GM19463 (cell line): ENCODE data around the gene NR4A1.

ENCODE experiments used
- ATAC-seq: cut with Tn5 transposase; IDR thresholded peaks from one replicate; pipeline ENCODE4 v1.9.1; 2021; ENCODE audit warnings: mild to moderate bottlenecking, moderate library complexity; ENCODE audit not compliant: unreplicated experiment

The NR4A1 gene

DNA sequence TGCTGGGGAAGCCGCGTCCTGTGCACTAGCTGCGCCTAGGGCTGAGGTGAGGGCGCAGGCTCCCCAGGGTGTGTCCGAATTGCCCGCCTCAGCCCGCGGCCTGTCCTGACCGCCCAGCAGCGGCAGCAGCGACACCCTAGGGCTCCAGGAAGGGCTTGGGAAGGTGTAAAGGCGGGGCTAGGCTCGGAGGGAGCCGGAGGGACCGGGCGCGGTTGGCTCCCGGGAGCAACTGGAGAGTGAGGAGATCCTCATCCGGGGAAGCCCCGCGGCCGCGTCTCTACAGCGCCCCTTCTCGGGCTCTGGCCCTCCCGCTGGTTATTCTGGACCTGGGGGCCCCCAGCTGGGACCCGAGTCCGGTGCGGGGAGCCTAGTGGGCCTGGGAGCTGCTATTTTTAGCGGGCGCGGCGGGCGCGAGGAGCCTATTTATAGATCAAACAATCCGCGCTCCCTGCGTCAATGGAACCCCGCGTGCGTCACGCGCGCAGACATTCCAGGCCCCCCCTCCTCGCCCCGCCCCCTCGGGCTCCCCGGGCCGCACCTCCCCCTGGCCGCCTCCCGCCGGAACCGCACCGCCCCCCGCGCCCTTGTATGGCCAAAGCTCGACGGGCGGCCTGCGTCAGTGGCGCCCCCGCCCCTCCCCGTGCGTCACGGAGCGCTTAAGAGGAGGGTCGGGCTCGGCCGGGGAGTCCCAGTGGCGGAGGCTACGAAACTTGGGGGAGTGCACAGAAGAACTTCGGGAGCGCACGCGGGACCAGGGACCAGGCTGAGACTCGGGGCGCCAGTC lies at the start of gene NR4A1:
NR4A1 (plus strand) TSS at position 685 of the 784 bp plus-strand sequence. CDS start 2,887 bp downstream, outside the sequence.
- peak; percentile 82 for ATAC-seq

DNA sequence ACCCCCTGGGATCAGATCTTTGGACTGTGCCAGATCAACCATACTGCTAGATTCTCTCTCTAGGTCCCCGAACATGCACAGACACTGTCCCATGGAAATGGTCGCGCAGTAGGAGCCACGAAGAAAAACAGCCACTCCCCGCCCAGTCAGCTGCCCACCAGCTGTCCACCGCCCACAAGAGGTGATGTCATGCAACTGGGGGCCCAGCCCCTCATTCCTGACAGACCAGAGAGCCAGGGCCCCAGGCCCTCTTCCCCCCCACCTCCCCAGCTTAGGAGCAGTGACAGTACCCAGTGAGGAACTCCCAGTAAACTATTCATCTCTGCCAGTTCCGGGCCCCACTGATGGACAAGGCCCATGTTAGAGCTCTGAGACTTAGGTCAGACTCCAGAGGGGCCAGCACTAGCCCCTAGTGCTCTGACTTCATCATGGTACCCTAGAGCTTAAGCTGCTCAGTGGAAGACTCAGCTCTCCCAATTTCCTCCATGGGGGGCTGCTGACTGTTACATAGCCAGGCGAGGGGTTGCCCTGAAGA lies 48.2 kb upstream of the NR4A1 start:
- ATAC-seq, result no peak

DNA sequence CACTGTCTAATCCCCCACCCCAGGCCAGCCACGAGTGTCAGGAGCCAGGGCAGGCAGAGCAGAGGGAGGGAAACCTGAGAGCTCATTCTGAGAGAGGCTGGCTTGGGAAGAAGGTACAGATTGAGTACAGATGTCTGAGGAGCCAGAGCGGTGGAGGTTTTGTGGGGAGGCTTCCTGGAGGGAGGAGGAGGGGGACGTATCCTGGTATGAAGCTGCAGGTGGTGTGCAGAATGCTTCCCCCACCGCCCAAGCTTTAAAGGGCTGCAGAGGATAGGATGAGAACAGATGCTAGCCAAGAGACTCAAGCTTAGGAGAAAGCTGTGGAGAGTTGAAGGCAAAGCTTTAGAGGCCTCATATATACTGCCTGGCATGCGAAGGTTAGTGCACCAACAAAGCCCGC lies 47.7 kb upstream of the NR4A1 start:
- no peak for ATAC-seq

DNA sequence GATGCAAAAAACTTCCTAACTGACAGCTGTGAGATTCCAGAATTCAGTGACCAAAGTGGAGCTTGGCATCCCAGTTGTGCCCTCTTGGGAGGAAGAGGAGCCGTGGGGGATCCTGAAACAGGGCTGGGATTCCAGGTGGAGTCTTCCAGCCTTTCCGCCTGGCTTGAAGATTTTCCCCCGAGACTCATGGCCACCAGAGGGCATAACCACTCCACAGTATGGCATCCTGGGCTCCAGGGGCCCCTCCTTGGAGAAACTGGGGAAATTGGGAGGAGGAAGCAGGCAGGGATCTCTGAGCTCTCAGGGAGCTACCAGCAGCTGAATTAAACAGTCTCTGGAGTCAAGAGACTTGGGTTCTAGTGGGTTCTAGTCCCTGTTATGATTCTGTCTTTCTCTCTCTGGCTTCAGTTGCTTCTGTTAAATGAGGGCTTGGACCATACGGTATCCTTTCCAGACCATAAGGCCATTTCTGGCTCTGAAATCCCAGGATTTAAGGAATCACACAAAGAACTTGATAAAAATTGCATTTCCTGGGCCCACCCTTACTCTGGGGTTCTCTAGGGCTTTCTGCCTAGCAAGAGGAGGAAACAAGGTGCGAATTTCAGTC lies 47.1 kb upstream of the NR4A1 start:
- ATAC-seq, result no peak

DNA sequence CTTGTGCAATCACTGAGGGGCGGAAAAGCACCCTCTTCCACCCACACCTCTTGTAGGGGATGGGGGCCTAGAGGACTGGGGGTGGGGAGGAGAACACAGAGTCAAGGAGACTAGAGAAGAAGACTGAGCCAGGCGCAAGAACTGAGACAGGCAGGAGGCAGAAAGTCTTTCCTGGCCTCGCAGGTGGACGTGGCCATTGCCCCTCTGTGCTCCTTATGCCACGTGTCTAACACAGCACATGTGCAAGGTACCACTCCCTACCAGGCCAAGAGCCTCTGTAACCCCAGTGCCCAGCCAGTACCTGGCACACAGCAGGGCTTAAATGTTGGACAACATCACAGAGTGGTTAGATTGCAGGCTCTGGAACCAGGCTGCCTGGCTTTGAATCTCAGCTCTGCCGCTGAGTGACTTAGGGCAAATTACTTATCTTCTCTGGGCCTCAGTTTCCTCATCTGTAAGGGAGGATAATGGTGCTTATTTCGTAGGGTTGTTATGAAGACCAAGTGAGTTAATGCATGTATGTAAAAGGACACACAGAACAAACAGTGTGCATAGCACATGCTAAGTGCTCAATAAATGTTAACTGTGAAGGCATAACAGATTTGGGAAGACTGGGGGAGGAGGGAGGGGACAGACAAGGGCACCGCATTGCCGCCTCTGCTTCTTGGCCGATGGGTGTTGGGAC lies 45.9 kb upstream of the NR4A1 start:
- no peak for ATAC-seq

DNA sequence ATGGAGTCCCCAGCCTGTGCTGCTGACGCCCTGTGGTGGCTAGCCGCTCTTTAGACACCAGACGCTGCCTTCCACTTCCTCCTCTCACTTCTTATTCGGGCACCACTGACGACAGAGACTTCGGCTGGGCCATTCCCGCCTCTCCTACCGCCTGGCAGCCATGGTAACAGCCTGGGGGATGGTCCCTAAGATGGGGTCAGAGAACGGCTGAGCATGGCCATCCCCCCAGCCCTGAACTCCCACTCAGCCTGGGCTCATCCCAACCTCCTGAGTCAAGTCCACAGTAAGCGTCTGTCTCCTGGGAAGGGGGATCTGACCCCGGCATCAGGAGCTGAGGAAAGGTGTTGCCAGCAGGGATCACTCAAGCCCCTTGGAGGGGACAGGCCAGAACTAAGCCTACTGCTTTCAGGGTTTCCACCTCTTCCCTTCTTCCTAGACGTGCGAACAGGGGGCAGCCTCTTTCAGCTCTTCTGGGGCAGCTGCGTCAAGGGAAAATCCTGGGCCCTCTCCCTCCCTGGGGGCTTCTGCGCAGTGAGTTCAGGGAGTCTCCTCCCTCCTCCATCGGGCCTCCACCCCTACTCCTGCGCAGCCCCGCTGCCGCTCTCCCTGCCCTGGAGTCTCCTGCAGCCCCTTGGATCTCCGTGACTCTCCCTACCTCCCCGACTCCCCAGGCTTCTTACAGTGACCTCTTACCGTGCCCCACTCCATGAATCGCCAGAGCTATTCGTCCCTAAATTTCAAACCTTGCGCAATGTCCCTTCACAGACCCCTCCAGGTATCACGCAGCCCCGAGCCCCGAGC lies 45.1 kb upstream of the NR4A1 start:
- ATAC-seq, result peak; percentile 86

DNA sequence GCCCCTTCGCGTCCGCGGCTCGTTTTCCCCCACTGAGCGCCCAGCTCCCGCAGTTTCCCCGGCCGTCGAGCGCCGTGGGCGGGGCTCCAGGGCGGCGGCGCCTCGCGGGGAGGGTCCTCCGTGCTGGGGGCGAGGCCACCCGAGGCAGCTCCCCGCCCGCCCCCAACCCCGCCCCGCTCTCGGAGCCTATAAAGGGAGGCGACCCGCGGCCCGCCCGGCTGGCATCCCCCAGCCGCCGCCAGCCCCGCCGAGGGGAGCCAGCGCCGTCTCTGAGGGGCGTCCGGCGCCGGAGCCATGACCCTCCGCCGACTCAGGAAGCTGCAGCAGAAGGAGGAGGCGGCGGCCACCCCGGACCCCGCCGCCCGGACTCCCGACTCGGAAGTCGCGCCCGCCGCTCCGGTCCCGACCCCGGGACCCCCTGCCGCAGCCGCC lies 44.5 kb upstream of the NR4A1 start, which contains the start of gene TAMALIN:
TAMALIN (plus strand) TSS at position 221 of the 432 bp plus-strand sequence; CDS start at position 295, 74 bp downstream.
- no peak for ATAC-seq

DNA sequence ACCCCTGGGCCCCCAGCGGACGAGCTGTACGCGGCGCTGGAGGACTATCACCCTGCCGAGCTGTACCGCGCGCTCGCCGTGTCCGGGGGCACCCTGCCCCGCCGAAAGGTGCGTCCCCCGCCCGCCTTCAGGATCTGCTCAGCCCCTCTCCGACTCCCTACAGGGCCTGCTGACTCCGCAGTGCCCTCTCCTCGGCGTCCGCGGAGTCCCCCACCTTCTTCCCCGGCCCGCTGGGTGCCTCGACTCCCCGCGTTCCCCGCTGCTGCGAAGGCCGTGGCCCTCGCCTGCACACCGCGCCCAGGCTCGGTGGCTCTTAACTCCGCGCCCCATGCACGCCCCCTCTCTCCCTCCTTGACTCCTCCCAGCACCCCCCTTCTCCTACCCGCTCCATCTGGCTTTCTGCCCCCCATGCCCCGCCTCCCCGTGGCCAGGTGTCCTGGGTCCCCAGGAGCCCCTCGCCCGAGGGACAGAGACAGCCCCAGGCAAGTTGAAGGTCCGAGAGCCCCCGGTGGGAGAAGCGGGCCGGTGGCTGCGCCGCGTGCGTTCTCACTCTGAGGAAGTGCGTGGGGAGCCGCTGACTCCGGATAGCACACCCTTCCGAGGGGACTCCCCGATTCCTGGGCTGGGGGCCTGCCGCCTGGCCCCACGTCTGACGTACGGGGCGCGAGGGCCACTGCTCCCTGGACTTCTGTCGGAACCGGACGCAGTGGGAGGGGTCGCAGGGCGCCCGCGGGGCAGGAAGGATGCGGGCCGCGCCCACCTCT lies 43.9 kb upstream of the NR4A1 start:
- no peak for ATAC-seq

DNA sequence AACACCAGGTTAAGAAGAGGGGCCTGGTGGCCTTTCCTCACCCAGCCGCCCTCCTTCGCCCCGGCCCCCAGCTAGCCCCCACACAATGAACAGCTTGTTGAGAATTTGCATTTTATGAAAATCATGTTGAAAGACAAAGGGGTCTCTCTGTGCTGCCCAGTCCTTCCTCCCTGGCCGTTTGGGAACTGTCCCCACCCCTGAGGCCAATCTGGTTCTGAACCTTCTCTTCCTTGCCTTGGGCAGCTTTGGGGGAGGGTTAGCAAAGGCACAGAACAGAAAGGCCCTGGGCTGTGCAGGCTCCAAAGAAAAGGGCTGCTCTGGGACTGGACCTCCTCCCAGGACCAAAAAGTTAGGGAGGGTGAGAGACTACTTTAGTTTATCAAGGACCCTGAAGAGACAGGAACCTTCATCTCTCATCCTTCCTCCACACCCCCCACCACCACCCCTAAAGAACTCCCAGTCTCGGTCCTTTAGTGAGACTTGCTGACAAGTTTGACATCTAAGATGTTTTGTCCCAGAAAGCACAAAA lies 43.2 kb upstream of the NR4A1 start:
- no peak for ATAC-seq

DNA sequence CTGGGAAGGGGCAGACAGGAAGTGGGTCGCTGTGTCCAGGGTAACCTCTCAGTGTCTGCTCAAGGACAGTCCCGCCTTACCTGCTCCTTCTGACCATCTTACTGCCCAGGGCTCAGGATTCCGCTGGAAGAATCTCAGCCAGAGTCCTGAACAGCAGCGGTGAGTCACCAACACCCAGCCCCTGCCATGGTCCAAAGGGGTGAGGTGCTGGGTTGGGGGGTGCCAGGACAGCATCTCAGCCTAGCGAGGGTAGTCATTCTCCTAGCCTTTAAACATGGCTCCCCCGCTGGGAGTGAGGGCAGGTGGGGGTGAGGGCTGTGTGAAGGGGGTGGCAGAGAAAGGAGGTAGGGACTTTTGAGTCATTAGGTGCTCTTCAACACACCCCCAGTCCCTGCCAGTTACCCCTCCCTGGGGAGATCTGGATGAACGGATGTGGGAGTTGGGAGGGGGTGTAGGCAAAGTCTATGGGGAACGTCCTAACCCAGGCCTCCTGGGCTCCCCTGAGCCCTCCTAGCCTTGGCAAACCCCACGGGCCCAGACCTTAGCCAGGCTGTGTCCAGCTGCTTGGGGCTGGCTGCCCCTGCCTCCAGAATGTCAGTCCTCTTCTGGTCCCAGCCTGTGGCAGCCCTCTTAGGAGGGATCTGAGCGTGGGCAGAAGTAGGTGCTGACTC lies 42.0 kb upstream of the NR4A1 start:
- no peak for ATAC-seq

DNA sequence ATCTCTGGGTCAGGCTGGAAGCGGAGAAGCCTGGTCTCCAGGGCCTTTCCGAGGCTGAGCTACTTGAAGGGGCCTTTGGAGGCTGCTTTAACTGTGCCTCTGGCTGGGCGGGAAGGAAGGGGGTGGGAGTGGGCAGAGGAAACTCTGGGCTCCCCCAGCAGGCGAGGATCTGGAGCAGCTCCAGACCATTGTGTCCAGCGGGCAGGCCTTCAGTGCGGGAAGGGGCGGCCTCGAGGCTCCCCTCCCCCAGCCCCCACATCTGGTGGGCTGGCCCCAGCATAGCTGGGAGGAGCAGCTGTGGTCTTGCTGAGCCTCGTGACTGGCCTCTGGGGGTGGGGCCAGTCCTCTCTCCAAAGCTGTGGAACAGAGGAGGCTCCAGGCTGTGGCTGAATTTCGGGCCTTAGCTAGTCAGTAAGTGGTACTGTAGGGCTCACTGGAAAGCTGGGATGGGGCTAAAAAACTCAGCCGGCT lies 41.1 kb upstream of the NR4A1 start:
- ATAC-seq, result no peak

DNA sequence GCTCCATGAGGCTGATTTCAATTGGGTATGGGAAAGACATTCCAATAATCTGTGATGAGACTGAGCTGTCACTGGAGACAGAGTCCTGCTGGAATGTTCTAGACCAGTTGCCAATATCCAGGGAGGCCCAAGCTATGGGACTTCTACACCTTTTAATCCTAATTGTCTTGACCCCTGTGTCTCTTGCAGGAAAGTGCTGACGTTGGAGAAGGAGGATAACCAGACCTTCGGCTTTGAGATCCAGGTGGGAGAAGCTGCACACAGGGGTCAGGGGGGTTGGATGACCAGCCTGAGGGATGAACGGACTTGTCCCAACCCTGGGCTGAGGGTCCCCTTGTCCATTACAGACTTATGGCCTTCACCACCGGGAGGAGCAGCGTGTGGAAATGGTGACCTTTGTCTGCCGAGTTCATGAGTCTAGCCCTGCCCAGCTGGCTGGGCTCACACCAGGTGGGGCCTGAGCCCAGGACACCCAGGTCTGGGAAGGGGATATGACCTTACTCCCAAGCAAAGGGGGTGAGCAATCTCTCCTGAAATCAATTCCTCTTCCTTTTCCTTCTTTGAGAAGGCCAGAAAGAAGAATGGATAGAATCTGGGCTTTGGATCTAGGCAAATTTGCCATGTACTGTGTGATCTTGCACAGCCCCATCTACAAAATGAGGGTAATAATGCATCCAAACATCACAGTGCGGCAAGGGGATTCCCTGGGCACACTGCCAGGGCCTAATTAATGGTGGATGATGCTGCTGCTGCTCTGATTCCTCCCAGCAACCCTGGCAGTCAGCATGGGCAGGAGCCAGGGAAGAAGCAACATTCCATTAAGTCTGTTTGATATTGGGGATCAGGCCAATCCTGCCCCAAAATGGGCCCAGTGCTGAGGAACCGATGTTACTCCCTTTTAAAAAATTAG lies 40.3 kb upstream of the NR4A1 start:
- ATAC-seq, result no peak

DNA sequence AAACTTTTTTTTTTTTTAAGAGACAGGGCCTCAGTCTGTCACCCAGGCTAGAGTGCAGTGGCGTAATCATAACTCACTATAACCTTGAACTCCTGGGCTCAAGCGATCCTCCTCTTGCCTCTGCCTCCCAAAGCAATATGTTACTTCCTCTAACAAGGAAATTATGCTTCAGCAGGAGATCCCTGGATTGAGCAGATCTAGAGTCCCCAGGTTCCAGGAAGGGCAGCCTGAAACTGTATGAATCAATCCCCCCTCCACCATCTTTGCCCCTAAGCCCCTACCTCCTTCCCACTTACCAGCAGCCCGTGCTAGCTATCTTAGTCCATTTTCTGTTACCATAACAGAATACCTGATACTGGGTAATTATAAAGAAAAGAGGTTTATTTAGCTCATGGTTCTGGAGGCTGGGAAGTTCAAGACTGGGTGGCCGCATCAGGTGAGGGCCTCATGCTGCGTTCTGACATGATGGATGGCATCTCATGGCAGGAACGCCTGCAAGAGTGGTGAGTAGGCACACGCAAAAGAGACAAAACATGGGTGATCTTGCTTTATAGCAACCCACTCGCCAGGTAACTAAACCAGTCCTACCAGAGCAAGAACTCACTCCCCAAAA lies 39.5 kb upstream of the NR4A1 start:
- ATAC-seq, result no peak

DNA sequence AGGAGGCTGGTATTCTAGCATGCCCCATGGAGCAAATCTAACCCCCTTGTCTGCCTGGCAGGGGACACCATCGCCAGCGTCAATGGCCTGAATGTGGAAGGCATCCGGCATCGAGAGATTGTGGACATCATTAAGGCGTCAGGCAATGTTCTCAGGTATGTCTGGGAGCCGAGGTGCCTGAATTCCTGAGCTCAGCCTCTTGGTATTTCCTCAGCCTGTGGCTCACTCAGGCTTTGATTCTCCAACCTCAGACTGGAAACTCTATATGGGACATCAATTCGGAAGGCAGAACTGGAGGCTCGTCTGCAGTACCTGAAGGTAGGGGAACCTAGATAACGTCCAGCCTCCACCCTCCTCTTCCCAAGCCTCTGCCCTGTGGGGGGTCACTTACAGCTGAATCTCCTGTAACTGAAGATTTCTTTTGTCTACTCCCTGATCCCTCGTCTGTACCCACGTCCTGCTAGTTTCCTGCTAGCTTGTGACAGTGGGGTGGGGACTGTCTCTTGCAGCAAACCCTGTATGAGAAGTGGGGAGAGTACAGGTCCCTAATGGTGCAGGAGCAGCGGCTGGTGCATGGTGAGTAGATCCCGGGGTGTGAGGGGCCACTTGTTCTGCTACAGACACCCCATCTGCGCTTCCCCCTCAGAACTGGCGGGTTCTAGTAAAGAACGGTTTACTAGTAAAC lies 37.5 kb upstream of the NR4A1 start:
- ATAC-seq, result no peak

DNA sequence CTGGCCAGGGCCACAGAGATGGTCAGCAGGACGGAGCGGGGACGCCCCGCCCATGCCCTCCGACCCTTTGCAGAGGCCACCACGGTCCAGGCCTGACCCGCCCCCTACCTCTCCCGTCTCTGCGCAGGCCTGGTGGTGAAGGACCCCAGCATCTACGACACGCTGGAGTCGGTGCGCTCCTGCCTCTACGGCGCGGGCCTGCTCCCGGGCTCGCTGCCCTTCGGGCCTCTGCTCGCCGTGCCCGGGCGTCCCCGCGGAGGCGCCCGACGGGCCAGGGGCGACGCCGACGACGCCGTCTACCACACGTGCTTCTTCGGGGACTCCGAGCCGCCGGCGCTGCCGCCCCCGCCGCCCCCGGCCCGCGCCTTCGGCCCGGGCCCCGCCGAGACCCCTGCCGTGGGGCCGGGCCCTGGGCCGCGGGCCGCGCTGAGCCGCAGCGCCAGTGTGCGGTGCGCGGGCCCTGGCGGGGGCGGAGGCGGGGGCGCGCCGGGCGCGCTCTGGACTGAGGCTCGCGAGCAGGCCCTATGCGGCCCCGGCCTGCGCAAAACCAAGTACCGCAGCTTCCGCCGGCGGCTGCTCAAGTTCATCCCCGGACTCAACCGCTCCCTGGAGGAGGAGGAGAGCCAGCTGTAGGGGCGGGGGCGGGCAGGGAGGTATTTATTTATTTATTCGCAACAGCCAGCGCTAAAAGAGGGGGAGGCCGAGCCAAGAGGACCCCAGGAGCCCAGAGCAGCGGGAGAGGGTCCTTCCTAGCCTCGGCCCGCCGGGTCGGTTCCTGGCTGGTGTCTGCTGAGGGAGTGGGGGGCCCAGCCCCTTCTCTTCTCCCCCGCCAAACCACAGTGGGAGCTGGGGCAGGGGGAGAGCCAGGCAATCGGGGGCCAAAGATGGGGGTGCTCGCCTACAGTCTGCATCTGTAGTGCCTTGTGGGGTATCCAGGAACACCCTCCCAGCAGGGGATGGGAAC lies 36.4 kb upstream of the NR4A1 start:
- ATAC-seq, result no peak

DNA sequence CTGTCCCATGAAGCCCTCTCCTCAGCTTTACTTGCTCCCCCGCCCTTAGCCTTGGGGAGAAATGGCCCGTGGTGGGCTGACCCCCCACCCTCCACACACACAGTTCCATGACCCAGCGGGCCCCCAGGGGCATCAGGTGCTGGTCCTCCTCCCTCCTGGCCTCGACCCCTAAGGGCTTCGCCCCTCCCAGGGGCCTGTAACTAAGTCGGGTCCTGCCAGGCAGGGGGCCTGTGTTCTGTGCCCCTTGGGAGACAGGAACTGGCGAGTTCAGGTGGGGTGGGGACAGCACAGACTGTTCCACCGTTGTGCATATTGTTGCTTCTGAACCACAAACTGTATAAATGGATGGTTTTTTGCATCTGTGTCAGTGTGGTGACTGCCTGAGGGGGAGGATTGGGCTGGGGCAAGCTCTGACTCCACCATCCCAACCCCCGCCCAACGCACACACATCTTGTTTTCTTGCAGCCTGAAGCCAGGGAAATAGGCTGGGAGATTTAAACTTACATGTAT lies 35.7 kb upstream of the NR4A1 start:
- no peak for ATAC-seq
